Measurements from ENCODE around the gene D2HGDH.
"Not testable (repeated sequence)": the region's sequence is repeated elsewhere in the genome, so short reads cannot be mapped to it uniquely, and the experiment has no call there.

The D2HGDH gene

DNA sequence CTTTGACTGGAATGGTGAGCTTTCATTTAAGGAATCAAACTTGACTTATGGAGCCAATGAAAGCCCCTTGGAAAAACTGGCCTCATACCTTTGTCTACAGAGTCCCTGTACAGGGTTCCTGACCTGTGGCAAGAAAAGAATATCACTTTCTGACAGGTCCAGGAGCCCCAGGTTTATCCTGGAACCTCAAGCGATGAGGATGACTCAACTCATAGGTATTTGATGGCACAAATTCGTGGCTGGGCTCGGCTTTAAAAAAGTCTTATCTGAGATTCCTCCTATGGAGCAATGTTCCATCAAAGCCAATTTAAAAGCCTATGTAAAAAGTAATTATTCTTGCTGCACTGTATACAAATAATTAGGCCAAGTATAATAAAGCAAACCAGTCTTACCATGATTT lies 57.0 kb downstream of the D2HGDH start:
- DNase-seq = not testable (repeated sequence)

DNA sequence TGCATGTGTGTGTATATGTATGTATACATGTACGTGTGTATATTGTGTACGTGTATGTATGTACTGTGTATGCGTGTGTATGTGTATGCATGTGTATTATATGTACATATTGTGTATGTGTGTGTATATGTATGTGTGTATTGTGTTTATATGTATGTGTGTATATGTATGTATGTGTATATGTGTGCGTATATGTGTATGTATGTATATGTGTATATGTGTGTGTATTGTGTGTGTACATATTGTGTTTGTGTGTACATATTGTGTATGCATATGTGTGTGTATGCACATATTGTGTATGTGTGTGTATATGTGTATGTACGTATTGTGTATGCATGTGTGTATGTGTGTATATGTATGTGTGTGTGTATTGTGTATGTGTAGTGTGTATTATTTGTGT lies 59.0 kb downstream of the D2HGDH start:
- no peak for DNase-seq

DNA sequence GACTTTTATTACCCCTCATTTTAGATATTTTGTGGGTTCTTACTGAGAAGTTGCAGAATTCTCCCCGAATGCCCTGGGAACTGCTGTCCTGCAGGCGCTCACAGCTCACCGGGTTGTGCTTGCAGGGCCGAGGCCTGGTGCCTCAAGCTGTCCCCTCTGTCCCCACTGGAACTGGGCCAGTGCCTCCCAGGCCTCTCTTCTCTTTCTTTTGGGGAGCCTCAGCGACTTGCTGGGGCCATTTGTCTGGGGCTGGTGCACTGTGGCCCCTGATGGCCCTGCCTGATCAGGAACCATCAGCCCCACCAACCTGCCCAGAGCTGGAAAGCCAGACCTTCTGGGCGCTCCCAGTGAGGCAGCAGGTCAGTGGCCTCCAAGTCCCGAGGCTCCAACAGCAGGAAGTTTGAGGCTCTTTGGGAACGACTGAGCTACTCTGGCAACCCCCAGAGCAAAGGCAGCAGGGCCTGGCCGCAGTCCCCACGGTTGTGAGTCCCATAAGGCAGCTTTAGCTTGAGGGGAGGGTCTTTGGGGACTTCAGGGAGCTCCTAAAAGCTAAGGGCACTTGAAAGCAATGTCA lies 59.9 kb downstream of the D2HGDH start:
- no peak for DNase-seq

DNA sequence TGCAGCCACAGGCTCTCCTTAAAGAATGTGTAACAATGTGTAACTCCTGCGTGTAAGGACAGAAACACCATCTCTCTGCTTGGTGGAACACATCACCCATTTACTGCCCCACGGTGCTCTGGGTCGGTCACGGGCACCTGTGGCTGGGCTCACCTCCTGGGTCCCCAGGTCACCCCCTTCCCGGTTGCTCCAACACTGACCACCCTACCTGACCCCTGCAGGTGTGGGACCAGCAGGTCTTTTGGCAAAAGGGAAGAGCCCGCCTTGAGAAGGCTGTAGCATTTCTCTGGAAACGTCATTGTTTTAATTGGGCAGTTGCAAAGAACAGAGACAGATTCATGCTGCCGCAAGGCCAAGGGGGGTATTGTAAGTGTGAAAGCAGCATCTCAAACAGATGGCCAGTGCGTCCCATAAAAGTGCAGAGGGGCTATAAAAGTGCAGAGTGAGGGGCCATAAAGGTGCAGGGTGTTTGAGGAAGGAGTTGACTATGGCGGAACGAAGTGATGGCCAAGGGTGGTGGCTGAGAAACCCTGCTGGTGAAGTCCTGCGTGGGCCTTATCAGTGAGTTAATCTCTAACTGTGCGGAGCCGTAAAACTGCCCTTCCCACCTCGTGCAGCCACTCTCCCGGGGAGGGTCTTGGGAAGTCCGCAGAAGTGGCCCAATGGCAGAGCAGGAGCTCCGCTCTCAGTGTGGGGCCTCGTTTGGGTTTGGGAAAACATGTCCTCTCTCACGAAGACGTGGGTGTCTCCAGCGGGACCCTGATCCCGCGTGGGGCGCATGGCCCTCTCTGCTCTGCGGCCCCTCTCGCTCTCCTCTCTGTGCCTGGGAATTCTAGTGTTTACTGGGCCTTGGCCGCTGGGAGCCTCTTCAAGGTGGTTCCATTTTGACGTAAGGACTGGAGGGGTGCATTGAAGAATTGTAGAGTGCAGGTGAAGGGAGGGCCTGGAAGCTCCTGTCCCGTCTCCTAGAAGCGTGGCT lies 60.9 kb downstream of the D2HGDH start:
- no peak for DNase-seq

DNA sequence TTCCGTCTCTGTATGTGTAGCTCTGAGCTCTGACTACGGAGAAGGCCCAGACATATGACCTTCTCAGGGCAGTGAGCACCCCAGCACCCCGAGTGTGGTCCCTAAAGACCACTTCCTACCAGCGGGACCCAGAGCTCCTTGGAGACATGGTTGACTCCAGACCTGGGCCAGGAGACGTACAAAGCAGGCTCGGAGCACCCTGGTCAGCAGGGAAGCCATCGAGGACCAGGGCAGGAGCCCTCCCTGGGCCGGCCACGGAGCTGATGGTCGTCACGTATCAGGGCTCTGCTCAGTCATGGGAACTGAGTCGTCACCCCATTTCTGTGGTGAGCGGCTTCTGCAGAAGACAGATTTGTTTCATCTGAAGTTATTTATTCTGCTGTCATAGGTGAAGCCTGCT lies 61.8 kb downstream of the D2HGDH start:
- no peak for DNase-seq

DNA sequence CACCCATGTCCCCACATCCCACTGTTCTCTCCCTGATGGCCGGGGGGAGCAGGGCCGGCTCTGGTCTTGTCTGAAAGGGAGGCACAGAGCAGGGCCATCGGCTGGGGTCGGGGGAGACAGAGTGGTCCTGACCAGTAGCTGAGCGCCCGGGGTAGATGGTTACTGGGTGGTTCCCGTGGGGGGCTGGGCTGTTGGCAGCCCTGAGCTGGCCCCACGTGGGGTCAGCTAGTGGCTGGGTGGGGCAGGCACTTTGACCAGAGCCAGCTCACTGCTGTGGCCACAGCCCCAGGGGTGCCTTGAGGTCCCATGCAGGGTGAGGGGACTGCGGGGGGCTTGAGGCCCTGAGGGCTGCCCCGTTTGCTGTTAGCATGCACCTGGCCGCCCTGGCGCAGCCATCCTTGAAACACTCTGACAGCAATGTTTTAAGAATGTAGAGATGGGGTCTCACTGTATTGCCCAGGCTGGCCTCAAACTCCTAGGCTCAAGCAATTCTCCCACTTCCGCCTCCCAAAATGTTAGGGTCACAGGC lies 62.2 kb downstream of the D2HGDH start:
- DNase-seq = no peak

DNA sequence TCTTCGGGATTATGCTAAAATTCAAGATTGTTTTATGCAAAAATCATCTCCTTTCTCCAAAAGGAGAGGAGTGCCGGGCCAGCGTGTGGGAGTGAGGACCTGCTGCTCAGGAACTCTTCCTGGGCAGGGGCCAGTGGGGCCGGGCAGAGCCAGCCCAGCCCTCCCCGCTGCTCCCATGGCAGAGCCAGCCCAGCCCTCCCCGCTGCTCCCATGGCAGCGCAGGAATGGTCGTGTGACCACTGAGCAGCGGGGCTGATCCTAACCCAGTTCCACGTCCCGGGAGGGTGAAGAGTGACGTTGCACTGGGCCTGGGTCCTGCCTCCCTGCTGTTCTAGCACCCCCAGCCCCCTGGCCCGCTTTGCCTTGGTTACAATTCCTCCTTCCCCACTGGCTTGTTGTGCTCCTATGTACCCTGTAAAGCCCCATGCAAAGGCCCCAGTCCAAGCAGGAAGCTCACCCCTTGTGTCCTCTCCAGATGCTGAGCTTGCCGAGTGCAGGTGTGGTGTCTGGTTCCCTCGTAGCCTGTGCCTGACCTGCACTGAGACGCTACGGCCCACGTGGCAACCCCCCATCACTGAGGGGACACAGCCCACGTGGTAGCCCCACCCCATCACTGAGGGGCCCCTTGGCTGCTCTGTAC lies 63.1 kb downstream of the D2HGDH start:
- peak in 7 of 51 donors; percentile 8 to 39 (median 34) for DNase-seq

DNA sequence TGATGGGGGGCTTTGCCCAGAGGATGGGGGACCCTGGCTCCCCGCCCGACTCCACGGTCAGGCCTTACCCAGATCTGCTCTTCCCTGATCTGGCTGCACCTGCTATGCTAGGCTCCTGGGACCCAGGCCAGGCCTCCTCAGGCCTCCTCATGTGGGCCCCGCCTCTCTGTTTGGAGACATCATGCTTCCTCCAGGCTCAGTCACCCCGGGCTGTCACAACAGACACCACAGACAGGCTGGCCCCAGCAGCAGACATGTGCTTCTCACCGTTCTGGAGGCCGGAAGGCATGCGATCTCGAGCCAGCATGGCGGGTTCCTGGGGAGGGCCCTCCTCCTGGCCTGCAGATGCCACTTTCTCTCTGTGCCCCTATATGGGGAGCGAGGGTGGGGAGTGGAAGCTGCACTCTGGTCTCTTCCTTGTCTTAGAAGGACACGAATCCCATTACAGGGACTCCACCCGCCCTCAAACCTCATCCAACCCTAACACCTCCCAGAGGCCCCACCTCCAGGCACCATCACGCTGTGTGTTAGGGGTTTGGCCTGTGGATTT lies 63.7 kb downstream of the D2HGDH start:
- DNase-seq = no peak

DNA sequence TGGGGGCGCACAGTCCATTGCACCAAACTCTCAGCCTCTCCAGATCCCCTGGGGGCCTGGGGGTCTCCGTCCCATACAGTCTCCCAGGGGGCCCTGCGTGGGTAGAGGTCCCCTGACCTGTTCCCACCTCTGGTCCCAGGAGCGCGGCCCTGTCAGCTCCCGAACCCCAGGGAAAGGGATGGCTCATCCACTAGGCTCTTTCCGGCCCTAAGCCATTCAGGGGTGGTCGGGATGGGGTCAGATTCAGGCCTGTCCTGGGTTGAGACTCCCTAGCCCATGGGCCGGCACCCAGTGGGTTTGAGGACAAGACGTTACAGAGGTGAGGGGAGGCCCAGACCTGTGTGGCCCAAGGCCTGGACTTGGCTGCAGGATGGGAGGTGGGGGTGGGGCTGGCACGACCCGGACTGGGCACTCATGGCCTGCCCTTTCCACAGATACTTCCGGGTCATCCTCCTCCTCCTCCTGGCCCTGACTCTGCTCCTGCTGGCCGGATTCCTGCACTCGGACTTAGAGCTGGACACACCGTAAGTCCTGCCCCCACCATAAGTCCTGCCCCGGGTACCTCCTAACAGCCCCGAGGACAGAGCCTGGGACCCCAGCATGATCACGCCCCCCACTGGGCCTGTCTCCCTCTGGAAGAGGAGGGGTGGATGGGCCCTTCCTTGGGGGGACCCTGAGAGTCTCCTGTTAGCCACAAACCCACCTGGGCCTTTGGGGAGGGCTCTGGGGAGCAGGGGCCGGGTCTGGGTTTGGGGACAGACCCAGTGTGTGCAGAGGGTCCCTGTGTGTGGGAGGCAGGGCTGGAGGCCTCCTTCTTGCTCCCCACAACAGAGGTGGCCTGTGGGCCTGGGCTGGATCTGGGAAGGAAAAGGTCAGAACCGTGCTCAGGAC lies 64.4 kb downstream of the D2HGDH start:
- DNase-seq = no peak

DNA sequence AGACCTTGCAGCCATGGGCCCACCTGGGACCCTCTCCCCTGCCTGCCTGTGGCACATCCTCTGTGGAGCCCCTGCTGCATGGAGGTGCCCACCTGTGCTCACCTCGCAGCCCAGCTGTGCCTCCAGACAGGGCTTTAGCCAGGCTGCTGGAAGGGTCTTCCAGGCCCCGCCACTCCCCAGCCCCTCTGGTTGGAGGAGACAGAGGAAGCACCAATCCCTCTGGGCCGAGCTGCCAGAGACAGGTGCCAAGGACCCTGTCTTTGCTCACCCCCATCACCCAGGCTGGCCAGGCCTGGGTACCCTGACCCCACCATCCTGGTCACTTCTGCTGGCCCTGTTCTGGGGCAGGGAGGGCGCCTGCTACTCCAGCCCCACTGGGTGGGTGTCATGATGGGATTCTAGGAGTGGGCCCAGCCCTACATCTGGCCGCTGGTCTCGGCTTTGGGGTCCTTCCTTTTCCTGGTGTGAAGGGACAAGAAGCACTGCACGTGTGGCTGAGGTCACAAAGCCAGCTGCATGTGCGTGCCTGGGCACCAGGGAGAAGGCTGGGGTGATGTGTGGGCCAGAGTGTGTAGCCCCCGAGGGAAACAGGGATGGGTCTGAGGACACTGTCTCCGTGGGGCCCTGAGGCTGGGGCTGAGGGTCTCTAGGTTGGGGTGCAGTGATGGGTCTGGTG lies 65.2 kb downstream of the D2HGDH start:
- no peak for DNase-seq

DNA sequence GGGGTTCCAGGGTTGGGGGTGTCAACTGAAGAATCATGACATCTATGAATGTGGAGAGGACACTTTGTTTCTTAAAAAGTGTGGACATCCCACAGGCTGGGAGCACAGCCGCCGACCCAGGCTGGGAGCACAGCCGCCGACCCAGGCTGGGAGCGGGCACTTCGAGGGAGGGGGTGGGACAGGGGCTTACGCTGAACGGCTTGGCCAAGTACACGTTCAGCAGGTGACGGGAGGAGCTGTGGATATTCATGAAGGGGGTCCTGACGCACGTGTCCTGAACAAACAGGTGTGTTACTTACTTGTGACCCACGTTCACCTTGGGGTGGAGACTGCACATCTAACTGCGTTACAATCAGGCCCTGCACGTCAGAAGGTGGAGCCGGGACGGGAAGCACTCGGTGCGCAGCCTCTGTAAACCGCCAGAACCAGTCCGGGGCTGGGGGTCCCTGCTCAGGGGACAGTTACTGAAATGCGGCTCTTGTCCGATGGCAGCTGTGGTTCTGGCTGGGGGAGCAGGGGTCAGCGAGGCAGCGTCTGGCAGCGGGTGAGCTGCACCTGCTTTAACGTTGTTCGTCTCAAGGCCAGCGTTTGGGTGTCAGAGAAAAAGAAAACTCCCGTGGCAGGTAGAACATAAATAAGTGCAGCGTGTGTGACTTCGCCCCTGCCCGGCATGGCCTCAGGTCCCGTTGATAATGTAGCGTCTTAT lies 65.9 kb downstream of the D2HGDH start:
- not testable (repeated sequence) for DNase-seq

DNA sequence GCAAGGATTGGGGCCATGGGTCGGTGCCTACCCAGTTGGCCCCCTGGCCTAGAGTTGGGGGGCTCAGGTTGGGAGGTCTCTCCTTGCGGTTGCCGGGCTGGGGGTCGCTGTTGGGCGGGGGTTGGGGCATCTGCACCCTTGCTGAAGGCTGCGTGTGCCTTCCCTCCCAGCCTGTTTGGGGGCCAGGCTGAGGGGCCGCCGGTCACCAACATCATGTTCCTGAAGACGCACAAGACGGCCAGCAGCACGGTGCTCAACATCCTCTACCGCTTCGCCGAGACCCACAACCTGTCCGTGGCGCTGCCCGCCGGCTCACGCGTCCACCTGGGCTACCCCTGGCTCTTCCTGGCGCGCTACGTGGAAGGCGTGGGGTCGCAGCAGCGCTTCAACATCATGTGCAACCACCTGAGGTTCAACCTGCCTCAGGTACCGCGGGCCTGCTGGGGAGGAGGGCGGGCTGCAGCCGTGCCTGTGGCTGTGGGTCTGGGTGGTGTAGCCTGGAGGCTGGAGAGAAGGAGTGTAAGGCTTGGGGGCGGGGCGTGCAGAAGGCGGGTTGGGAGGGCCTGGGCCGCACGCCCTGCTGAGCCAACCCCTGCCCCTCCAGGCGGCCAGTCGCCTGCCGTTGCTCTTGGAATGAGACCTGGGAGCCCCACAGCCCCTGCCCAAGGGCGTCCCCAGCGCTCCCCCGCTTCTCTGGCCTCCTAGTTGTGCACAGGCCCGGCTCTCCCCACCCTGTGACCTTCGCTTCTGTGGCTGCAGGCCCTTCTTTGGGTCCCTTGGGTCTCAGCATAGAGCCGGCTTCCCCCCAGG lies 67.4 kb downstream of the D2HGDH start:
- DNase-seq = no peak

DNA sequence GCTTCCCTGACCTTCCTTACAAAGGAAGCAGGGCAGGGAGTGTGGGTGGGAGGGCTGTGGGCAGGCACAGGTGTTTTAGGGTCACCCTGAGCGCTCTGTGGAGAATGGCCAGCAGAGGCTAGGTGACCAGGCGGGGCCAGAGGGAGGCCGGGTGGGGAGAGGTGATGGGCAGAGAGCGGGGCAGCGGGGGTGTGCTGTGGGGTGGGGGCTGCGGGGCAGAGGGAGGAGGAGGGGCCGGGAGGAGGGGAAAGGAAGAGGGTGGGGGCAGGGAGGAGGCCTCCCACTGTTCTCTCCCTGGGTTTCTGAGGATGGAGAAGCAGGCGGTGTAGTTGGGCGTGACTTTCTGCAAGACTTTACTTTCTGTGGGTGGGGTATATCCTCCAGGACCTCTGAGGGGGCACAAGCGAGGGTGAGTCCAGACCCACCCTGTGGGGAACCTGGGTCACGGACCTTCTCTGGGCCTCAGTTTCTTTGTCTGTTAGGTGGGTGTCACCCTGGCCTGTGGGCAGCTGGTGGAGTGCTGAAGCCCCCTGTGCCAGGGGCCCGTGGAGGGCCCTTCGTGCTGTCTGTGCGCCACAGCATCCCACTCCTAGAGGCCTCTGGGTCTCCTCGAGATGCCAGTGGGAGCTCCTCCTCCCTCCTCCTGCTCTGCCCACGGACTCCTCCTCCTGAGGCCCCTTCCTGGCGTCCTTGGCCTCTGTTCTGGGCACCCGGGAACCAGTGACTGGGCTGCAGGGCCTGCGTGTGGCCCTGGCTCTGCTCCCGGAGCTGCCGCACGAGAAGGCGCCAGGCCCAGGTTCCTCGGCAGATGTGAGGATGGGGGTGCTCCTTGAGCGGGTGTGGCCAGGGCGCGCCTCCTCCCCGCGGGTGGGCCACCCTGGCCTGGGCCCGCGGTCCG lies 68.2 kb downstream of the D2HGDH start:
- DNase-seq = peak in 4 of 51 donors; percentile 27 to 32 (median 28)

DNA sequence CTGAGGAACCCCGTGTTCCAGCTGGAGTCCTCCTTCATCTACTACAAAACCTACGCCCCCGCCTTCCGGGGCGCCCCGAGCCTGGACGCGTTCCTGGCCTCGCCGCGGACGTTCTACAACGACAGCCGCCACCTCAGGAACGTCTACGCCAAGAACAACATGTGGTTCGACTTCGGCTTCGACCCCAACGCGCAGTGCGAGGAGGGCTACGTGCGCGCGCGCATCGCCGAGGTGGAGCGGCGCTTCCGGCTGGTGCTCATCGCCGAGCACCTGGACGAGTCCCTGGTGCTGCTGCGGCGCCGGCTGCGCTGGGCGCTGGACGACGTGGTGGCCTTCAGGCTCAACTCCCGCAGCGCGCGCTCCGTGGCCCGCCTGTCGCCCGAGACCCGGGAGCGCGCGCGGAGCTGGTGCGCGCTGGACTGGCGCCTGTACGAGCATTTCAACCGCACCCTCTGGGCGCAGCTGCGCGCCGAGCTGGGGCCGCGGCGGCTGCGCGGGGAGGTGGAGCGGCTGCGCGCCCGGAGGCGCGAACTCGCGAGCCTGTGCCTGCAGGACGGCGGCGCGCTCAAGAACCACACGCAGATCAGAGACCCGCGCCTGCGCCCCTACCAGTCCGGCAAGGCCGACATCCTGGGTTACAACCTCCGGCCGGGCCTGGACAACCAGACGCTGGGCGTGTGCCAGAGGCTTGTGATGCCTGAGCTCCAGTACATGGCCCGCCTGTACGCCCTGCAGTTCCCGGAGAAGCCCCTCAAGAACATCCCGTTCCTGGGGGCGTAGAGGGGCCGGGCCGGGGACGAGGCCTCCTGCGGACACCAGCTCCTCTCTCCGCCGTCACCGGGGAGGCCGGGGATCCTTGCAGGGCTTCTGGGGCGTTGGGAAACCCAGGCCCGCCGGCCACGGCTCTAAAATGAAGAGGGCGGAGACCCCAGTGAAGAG lies 69.2 kb downstream of the D2HGDH start:
- peak in 27 of 51 donors; percentile 14 to 75 (median 58) for DNase-seq

DNA sequence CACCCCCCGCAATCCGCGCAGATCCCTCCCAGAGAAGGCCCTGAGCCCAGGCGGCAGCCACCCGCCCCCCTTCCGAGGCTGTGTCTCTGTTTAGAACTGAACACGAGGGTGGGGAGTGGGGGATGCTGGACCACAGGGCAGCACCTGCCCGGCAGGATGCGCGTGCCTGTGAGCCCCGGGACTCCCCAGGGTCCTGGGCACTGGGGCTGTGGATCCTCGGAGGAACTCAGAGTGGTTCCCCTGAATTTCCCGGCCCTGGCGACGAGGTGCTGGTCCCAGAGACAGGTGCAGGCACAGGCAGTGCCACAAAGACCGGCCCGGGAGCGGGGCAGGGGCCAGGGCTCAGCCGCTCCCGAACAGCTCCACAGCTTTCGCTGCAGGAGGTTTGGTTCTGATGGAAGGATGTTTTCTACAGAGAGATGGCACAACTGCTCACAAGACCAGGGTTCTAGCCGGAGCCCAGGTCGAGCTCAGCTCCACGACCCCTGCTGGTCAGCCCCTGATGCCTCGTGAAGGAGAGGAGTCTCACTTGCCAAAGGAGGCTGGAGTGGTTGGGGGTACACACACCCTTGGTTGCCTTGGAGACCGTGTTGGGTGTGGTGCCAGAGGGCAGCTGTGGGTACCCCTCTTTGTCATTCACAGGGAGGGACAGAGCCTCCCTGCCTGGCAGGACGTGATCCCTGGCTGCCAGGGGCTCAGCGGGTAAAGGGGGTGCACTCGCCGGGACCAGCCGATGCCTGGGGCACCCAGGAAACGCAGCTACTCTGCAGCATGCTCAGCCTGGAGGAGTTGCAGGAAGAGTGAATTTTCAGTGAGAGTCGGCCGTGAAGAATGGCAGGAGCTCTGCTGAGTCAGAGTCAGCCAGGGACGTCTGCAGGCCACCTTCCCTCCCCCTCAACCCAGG lies 70.1 kb downstream of the D2HGDH start:
- peak in 1 of 51 donors; percentile 29 for DNase-seq
